HCEC 1CT (cell line): Measurements from ENCODE around the gene CD9.
A peak's percentile ranks its signal among the peaks of the same experiment; 100 is the strongest.
"Not testable (repeated sequence)": the region's sequence is repeated elsewhere in the genome, so short reads cannot be mapped to it uniquely, and the experiment has no call there.

Experiments
- DNase-seq: peaks from one replicate; pipeline ENCODE4 v3.0.0-alpha.2; 2017

Gene CD9

DNA sequence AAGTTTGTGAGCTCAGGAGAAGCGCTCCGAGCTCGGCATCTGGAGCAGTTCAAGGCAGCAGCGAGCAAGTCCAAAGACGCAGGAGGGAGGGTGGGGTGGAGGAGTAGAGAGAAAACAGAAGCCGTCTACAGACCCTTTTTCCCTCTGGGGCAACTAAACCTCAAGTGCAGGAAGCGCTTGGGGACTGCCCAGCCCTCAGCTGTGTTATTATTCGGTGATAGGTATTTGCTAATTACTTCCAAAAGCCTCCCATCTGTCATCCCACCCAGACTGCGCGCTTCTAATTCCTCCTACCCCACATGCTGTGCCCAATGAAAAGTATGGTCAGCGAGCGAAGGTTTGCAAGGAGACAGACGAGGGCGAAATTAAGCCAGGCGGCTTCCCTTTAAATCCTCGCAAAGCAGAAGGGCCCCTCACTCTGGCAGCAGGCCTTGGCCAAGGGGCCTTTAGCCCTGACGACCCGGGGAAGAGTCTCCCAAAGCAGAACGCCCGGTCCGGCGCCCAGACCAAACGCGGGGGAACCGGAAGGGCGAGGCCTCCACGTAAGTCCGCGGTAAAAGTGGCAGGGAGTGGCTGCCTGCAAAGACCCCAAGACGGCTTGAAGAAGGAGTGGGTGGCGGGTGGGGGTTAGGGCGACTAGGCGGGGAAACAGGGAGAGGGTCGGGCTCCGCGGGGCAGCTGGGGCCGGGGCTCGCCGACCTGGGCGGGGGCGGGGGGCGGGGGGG lies 507 bp upstream of the CD9 start:
- peak; percentile 35 for DNase-seq

DNA sequence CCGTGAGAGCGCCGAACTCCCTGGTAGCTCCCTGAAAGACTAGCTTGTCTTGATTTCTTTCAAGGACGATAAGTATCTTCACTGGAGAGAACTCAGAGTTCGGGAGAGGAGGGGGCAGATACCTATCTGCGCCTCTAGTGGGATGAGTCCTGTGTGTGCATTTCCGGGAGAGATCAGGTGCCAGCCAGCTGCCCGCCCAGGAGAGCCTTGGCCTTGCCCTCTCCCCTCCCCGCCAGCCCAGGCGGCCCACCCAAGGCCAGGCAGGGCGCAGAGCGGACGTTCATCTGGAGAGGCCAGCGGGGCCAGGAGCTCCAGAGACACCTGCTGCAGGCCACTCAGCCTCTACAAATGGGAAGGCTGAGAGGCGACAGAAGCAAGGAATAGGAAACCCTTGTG lies 1.0 kb downstream of the CD9 start:
- DNase-seq: no peak

DNA sequence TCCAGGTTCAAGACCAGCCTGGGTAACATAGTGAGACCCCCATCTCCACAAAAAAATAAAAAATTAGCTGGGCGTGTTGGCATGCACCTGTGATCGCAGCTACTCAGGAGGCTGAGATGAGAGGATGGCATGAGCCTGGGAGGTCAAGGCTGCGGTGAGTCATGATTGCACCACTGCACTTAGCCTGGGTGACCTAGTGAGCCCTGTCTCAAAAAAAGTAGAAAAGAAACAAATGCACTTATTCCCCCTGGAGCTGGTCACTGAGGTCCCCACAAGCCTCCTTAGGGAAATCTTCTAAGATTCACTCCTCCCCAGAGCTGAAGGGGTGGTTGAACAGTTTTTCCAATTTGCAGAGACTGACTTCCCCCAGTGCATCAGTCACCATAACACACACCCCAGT lies 1.6 kb downstream of the CD9 start:
- no peak for DNase-seq

DNA sequence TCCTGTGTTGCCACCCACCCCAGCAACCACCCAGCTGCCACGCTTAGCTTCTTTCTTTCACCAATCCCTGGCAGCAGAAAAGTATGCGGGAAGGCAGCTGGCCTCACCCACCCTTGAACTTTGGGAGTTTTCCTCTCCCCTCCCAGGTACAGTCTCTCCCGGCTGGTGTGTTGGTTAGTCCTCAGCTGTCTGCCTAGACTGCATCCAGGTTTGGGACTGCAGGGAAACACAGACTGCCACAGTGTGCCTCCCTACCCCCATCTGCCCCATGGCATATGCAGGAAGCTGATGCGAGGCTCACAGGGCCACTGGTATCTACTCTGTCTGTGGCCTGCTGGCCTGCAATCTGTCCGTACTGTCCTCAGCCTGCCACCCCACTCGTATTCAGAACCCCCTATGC lies 2.1 kb downstream of the CD9 start:
- no peak for DNase-seq

DNA sequence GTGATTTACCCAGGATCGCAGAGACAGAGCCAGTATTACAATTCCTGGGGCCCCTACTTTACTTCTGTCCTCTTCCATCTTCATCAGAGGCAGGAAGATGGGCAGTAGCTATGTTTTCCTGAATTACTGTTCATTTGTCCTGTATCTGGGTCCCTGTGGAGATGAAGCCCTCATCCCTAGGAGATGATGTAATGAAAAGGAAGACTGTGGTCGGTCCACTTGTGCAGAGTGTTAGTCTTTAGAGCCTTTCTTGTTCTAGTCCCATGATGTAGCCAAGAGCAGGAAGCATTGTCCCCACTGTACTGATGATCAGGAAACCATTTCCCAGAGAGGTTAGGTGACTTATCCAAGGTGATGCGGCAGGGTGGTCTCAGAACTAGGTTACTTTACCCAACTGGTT lies 2.6 kb downstream of the CD9 start:
- DNase-seq: no peak

DNA sequence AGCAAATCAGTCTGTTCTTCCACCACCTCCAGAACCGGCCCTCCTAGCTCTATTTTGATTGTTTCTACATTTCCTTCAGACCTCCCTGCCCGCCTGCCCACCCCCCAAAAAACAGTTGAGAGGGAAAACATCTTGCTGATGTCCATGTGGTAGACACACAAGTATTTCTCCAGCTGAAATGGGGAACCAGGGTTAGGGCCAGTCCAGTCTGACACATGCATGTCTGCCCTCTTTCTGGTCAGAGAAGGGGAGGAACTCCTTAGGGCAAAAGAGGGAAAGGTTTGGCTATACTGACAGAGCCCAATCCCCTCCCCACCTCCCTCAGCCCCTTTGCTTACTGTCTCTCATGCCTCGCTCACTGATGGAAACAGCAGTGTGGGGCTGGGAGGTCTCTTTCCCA lies 3.4 kb downstream of the CD9 start:
- no peak for DNase-seq

DNA sequence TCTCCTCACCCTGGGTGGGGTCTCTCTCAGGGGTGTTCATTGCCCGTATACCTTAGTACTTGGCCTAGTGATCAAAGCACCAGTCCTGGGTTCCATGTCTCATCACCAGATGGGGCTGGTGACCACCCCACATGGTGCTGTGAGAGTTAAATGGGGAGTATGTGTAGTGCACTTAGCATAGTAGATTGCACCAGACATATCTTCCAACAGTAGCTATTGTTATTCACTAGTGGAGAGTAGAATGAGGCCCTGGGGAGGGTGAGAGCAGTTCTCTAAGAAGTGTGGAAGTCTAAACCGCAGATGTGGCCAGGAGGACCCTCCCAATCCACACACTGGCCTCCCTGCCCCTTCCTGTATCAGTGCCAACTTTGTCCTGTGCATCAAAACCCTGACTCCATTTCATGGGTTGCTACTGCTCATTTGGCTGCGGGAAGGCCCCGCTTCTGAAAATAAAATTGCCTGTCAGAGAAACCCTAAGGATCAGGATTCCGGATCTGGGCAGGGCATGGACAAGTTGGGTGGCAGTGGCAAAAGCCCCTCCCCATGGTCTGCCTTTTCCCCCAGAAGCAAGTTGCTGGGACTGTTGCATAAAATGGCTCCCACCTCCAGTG lies 4.4 kb downstream of the CD9 start:
- no peak for DNase-seq

DNA sequence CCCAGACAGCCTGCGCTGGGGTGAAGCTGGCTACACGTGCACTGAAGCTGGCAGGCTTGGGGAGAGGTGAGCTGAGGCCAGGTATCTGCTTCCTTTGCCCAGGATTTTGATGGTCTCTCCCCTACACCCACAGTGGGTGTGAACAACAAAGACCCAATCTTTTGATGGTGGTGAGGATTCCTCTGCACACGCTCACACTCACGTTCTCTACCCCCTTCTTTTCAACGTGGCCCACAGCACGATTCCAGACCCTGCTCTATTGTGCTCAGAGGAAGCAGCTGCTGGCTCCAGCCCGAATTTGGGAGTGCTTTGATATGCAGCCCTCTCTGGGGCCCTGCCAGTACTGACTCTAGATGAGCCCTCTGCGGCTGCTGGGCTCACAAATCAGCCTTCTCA lies 4.9 kb downstream of the CD9 start:
- DNase-seq: no peak

DNA sequence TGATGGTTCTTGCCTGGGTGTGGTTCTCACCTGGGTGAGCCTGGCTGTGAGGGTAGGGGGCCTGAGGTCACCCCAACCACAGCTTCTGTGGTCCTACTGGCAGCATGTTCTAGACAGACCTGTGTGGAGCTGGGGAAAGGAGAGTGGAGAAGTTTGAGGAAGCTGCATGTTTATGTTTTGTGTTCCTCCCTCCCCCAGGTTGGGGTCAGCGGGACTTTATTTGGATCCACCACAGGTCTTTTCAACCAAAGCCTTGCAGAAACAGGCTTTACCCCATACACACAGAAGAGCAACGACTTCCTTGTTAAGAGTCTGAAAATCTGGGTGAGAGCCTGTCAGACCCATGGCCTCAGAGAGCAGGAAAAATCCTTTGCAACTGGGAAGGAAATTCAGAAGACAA lies 5.6 kb downstream of the CD9 start:
- no peak for DNase-seq

DNA sequence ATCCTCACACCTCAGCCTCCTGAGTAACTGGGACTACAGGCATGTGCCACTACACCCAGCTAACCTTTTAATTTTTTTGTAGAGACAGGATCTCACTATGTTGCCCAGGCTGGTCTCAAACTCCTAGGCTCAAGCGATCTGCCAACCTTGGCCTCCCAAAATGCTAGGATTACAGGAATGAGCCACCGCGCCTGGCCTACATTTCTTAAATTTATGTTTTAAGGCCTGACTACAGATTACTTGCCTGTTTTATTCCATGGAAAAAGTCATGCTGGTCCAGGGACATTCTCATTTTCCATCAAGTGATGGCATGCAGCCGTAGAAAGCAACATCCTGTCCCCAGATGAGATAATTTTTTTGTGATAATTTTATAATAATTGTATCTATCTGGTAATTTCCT lies 6.1 kb downstream of the CD9 start:
- no peak for DNase-seq

DNA sequence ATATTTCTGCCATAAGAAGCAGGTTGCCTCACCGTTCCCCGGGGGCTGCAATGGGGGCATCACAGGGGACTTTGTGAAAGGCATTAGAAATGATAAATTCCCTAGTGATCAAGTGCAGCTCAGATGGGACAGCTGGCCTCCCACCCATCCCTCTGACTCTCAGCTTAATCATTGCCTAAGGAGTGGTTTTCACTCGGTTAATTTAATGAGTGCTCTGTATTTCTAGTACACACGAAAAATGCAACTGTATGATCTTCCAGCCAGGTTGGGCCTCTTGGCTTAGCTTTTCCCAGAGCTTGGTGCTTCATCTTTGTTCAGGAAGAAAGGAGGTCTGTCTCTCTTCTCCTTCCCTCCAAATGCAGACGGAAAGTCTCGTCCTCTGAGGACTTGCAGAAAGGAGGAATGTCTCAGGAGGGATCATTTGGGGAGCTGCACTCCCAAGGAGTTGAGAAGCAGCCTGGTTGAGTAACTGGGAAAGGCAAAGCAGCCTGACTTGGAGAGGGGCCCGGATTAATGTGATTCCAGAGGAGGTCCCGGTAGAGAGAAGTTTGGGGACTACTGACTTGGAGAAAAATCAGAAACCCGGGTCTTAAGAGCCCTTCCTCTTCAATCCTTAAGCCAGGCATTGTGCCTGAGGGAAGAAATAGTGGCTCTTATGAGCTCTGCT lies 7.2 kb downstream of the CD9 start:
- no peak for DNase-seq

DNA sequence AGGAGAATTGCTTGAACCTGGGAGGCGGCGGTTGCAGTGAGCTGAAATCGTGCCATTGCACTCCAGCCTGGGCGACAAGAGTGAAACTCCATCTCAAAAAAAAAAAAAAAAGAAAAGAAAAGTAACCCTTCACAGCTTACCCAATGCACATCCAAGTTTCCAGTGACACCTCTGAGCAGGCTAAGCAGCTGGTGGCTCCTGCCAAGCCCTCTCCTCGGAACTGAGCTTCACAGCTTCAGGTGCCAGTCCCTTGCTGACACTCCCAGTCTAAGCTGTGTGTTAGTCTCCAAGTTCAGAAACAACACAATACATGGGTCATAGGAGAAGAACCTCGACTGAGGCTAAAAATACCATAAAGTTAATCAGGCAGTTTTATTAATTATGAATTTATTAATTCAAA lies 7.9 kb downstream of the CD9 start:
- DNase-seq: no peak

DNA sequence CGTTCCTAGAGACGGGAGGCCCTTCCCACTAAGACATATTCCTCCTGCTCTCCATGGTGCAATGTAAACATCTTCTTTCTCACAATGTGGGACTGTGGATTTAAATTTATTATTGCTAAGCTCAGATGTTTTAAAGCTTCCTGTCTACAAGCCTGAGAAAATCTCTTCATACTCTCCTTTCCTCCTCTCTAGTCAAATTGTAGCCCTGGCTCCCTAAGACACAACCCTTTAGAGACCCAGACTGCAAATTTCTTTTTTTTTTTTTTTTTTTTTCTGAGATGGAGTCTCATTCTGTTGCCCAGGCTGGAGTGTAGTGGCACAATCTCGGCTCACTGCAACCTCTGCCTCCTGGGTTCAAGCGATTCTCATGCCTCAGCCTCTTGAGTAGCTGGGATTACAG lies 9.2 kb downstream of the CD9 start:
- not testable (repeated sequence) for DNase-seq

DNA sequence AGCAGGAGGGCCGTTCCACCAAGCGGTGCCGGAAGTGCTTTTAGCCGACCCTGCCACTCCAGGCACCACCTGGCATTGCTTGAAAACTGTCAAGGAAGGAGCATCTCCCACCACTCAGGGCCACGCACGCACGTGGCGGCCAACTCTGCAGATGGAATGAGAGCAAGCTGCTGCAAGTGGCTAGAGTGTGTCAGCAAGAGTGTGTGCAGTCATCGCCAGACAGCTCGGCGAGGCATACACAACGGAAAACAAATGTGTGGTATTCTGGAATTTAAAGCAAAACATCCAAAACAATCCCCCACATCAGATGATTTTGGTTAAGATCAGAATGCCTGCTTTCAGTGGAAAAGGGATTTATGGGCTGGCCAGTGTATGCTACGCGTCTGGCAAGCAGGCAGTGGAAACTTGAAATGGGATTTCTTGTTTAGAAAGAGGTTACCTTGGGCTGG lies 11.2 kb downstream of the CD9 start:
- DNase-seq: peak; percentile 32

DNA sequence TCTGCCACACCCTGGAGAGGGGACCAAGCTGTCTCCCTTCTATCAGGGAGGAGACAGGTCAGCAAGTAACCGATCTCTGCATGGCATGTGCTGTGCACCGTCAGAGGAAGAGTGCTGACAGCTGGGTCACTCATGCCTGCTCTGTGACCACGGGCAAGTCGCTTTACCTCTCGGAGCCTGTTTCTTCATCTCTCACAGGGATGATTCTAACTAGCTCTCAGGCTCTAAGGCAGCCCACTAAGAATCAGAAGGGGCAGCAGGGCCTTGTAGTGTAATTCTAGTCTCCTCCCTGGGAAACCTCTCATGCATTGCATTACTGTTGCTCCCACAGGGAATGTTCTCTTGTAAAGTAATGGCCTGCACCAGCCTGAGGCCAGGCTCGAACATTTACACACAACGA lies 11.9 kb downstream of the CD9 start:
- DNase-seq: no peak

DNA sequence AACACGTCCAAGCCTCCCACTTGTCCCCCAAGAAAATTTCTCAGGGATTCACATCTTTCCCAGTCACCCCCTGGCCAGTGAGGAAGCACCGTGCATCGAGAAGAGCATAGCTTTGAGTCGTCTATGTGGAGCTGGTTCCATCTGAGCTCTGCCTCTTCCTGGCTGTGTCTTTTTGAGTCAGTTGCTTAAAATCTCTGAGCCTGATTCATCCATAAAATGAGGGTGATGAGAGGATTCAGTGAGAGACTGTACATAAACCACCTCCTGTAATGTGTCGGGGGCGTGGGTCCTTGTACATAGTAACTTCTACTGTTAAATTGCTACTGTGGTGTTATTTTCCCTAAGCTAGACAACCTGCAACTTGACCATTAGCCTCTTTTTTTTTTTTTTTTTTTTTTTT lies 13.8 kb downstream of the CD9 start:
- no peak for DNase-seq

DNA sequence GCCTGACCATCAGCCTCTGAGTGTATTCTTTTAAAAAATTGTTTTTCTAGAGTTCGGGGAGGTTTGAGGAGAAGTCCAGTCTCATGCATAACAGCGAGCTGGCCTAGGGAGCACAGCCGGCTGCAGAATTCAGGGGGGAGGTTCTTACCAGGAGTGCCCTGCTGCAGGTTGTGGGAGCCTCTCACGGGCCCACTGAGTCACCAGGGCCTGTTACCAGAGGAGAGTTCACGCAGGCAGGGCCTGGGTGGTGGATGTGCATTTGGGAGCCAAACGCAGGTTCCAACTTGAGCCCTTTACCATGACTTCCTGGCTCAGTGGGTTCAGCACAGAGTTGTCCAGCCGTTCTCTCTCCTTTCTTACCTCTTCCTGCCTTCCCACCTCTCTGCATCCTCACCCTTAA lies 14.4 kb downstream of the CD9 start:
- DNase-seq: no peak

DNA sequence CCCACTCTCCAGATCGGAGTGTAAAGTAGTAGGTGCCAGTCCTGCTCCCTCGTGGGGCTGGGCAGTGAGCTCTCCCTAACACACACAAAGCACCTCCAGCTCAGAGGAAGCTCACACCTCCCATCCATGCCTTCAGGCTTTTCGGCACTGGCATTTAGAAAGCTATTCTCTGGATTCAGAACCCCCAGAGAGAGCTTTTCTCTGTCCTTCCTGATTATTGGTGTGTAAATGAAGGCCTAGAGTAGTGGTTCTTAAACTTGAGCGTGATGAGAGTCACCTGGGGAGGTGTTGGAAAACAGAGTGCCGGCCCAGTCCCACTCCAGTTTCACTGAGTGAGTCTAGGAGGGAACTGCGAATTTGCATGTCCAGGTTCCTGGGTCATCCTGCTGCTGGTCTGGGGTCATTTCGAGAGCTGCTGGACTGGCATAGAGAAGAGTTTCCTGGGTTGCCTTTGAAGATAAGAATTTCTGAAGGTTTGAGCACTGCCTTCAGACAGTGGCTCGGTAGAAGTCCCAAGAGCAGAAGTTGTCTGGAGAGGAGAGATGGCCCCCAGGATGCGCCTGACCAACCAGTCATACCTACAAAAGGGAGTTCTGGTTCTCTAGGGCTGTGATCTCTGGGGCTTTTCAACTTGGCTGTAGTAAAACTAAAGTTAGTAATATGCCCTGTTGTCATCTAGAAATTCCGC lies 15.1 kb downstream of the CD9 start:
- no peak for DNase-seq

DNA sequence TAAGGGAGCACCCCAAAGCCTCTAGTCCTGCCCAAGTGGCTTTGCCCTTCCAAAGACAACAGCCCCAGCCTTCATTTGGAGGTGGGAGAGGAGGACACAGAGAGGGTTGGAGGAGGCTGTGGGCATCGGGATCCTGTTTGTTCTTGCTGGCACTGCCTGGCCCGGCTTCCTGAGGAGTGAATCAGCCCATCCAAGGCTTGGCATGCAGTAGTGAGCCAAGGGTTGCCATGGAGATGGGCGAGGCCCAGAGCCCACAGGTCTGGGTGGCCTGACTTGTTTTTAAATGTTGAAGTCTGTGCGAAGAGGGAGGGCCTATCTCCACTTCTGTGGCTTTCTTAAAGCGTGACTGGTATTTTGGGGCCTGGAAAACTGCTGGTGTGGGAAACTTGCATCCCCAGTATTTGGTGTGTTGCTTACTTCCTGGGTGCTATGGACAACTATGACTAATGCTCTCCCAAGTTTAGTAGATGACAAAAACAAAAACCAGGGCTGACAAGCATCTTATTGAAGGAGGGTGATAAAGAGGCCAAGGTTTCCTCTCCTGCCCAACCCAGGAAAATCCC lies 15.8 kb downstream of the CD9 start:
- DNase-seq: peak; percentile 75

DNA sequence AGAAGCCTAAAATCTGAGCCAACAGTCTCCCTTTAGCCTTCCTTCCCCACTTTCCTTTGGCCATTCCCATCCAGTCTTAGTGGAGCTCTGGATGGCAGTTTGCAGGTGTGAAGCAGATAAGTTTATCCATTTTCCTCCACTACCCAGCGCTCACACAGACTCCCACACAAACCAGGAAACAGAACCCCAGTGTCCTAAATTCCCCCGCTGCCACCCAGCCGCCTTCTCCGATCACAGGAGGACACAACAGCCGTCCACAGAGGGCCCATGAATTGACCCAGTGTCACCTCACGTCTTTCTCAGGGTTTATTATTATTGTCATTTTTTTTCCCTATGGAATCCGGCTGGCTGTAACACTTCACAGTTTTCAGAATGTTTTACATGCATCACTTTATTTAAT lies 16.4 kb downstream of the CD9 start:
- DNase-seq: no peak

DNA sequence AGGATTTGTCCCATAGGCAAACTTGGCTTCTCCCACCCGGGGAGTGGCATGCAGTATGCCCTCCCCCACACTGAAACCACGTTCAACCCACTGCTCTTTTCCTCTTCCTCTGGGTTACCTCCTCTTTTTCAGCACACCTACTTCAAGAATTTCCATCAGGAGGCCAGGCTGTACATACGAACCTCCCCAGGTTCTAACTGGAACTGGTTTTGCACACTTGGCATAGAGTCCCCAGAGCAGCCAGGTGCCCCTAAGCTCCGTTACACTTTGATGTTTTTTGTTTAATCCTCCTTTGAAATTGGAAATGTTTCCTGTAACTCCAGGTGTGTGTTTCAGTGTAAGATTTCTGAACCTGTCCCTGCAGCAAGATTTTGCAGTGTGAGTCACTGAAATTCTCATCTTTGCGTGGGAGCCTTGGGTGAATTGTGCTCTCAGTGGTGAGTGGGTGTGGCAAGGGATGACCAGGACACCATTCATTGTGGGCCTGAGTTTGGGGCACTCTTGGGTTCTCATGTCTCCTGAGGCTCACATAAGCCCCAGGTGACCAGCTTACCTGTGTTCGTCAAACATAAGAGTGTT lies 18.2 kb downstream of the CD9 start:
- DNase-seq: no peak

DNA sequence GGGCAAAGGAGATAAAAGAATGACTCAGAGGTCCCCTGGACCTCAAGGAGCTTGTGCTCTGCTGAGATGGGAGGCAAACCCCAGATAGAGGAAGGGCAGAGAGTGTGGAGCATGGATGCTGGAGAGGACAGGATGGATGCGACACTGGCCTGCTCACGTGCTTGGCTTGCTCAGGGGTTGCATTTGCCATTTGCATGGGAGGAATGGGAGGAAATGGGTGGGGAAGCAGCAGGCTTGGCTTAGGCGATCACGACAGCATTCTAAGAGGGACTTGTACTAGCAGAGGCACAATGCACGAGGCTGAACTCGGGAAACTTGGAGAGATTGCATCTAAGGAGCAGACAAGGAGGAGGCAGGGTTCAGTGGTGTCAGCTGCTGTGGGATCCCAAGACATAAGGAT lies 19.8 kb downstream of the CD9 start:
- no peak for DNase-seq

DNA sequence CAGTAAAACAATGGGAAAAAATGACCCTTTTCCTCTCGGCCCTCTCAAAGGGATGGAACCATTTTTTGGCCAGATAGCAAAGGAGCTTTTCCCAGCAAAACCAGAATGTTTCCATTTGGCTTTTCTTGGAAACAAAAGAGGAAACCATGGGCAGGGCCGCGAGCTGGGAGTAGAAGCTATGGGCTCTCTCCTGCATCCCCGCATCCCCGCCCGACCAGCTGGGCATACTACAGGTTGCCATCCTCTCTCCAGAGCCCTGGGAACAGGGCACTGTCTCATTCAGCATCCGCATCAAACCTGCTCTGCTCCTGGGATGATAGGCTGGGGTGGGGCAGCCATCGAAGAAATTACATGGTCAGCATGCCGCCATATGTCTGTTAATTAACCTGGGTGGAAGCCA lies 20.9 kb downstream of the CD9 start:
- DNase-seq: no peak
